GM18858 (cell line): ENCODE data around the gene FKBP1B.
"Not testable (repeated sequence)": the region's sequence is repeated elsewhere in the genome, so short reads cannot be mapped to it uniquely, and the experiment has no call there.

Experiments
- ATAC-seq: cut with Tn5 transposase; IDR thresholded peaks from one replicate; pipeline ENCODE4 v1.9.1; 2021; ENCODE audit not compliant: unreplicated experiment

The FKBP1B gene

DNA sequence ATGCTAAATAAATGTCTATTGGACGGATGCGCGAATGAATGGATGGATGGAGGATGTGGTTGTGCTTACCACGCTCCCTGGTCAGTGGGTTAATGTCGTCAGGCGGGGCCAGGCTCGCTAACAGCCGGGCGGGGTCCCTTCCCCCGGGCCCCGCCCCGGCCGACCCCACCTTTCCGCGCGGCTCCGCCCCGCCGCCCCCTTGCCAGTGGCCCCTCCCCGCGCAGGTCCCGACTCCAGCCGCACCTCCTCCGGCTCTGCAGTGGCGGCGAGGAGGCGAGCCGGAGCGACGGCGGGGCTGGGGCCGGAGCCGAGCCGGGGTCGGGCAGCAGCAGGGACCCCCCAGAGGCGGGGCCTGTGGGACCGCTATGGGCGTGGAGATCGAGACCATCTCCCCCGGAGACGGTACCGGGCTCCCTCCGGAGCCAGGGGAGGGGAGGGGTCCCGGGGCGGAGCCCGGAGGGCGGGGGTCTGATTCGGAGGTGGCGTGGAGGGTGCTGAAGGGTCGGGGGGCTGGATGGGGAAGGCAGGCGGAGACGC is at the start of gene FKBP1B:
FKBP1B (plus strand) TSS at position 257 of the 537 bp plus-strand sequence; CDS start at position 366, 109 bp downstream.
- no peak for ATAC-seq

DNA sequence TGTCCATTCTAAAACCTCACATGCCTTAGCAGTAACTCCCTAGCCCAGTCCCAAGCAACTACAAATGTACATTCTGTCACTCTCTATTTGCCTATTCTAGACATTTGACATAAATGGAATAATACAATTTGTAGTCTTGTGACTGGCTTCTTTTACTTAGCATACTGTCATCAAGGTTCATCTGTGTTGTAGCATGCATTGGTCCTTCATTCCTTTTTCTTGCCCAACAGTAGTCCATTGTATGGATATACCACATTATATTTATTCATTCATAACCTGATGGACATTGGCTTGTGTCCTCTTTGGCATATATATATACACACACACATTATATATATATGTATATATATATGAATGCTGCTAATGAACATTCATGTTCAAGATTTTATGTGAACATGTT is 41.8 kb upstream of the FKBP1B start:
- ATAC-seq, result no peak

DNA sequence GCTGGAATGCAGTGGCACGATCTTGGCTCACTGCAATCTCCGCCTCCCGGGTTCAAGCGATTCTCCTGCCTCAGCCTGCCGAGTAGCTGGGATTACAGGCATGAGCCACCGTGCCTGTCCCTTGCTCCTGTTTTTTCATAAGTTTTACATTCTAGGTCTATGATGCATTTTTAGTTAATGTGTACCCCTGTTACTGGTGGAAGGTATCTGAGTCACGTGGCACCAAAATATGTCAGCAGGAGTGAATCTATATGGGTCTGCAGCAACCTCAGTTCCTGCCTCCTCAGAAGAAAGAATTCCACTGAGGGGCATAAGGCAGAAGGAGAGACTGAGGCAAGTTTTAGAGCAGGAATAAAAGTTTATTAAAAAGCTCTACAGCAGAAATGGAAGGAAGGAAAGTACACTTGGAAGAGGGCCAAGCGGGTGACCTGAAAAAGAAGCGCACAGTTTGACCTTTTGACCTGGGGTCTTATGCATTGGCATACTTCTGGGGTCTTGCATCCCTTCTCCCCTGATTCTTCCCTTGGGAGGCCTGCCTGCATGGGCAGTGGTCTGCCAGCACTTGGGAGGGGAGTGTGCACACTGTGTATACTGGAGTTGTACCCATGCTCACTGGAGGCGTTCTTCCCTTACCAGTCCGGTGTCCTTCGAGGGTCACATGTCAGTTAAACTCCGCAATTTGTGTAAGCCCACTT is 40.7 kb upstream of the FKBP1B start:
- ATAC-seq, result no peak

DNA sequence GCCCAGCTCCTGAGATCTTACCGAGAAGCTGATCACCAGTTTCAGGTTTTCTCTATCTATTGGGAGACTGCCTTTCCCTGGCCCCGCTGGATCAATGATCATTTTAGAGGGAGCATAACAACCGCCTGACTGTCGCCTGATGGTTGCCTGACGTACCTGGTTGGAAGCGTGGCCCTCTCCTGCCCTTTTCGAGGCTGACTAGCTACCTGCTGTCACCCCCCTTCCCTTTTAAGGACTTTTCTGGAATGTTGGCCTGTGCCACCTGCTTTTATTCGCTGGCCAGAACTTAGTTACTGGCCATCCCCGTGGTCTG is 40.2 kb upstream of the FKBP1B start:
- no peak for ATAC-seq

DNA sequence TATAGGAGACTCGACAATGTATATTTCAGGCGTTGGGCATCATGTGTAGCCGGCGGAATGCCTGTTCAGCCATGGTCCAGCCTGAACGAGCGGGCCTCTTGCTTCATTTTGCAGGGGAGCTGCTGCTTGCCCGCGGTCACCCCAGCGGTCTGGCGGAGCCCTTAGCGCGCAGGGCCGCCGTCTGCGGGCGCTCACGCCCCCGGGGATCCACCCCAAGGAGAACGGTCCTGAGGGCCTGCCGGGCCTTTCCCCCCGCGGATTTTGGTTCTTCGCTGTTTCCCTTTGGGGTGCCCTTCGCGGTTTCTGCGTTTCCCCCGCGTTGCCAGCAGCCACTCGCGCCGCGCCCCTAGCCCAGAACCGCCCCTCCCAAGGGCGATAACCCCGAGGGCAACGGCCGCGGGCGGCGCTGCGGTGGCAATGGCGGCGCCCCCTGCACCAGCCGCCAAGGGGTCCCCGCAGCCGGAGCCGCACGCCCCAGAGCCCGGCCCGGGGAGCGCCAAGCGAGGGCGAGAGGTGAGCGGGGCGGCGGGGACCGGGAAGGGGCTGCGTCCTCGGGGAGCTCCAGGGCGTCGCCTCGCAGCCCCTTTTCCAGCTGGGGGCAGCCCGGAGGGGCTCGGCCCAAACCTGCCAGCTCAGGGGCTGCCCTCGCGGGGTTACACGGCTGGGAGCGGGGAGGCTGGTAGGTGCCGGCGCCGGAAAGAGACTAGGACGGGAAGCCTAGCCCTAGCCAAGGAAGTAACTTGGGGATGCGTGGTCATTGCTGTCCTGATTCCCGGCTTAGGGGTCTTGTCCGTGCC is 39.7 kb upstream of the FKBP1B start, which contains the start of gene MFSD2B:
MFSD2B (plus strand) TSS at position 406 of the 797 bp plus-strand sequence; CDS start at position 418, 12 bp downstream.
- ATAC-seq, result no peak

DNA sequence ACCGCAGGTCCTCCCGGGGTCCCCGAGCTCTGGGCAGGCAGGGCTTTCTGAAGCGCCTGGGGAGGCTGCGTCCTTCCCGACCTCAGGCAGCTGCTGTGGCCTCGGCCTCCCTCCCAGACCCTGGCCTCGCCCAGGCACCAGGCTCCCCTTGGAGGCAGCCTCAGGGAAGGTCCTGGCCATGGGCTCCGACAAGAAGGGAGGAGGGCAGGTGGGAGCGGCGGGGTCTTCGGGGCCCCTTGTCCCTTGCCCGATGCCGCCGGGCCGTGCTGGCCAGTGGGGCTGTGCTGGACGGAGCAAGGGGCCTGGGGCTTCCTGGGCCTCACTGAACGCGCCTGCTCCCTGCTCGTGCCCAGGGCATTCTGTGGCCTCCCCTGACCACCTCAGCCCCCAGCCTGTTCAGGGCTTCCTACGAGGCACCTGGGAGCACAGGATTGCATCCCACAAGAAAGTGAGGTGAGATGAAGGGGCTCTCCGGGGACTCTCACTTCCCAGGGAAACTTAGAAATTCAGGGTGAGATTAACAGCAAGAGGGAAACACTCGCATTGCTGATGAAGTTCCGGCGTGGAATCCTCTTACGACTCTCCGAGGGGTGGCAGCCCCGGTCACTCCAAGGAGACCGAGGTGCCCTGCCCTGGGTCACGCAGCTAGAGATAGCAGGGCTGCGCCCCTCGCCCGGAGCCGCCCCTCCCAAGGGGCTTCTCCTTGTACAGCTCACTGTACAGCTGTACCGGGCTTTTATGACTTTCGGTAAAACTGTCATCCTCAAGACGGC is 38.9 kb upstream of the FKBP1B start:
- no peak for ATAC-seq

DNA sequence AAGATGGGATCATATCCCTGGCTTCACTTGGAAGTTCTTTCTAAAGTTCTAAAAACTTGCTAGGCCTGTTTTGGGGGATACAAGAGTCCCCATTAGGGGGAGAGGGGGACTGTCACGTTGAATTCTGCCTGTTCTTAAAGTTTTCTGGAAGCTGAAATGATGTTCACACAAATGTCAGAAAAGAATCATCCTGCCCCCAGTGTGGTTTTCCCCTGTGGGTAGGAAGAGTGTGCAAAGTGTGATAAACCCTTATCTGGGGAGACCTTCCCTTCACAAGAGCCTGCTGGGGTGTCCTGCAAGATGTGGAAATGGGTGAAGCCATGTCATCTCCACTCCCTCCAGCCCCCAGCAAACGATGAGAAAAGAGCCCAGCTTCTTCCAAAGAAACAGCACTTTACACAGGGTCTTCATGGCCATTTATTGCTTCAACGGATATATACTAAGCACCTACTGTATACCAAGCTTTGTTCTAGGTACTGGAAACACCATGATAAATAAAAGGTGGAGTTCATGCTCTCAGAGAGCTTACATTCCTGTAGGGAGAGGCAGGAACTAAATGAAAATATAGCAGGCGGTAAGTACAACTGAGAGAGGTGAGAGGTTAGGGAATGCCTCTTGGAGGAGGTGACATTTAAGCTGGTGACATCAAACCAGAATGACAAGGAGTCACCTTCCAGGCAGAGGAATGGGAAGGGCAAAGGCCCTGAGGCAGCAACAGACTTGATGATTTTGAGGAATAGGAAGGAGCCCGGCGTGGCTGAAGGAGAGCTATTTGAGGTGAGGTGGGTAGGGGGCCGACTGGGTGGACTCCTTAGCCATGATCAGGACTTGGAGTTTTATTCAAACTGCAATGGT is 38.1 kb upstream of the FKBP1B start:
- no peak for ATAC-seq

DNA sequence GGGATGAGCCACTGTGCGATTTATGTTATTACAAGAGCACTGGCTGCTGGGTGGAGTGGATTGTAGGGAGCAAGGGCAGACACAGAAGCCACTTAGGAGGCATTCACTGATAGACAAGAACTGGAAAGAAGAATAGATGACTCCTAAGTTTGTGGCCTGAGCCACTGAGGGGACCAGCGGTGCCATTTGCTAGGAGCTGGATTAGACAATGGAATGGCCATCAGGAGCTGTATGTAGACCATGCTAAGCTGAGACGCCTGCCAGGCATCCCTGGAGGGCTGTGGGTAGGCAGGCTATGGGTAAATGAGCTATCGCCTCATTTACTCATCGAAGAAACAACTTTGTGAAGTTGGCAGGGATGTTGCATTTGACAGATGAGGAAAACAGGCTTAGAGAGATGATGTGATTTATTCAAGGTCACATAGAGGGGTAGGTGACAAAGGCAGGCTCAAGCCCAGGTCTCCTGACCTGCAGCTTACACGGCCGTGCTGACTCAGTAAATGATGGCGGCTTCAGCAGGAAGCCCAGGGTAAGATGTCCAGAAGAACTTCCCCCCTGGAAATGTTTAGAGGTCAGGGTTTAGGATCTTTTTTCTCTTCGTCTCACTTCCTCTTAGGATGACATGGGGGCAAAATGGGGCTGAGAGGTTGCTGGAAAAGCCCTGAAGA is 36.9 kb upstream of the FKBP1B start:
- no peak for ATAC-seq

DNA sequence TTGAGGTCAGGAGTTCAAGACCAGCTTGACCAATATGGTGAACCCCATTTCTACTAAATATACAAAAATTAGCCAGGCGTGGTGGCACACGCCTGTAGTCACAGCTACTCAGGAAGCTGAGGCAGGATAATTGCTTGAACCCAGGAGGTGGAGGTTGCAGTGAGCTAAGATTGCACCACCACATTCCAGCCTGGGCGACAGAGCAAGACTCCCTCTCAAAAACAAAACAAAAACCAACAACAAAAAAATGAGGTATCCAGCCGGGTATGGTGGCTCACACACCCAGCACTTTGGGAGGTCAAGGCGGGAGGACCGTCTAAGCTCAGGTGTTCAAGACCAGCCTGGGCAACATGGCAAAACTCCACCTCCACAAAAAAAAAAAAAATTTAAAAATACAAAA is 34.6 kb upstream of the FKBP1B start:
- not testable (repeated sequence) for ATAC-seq

DNA sequence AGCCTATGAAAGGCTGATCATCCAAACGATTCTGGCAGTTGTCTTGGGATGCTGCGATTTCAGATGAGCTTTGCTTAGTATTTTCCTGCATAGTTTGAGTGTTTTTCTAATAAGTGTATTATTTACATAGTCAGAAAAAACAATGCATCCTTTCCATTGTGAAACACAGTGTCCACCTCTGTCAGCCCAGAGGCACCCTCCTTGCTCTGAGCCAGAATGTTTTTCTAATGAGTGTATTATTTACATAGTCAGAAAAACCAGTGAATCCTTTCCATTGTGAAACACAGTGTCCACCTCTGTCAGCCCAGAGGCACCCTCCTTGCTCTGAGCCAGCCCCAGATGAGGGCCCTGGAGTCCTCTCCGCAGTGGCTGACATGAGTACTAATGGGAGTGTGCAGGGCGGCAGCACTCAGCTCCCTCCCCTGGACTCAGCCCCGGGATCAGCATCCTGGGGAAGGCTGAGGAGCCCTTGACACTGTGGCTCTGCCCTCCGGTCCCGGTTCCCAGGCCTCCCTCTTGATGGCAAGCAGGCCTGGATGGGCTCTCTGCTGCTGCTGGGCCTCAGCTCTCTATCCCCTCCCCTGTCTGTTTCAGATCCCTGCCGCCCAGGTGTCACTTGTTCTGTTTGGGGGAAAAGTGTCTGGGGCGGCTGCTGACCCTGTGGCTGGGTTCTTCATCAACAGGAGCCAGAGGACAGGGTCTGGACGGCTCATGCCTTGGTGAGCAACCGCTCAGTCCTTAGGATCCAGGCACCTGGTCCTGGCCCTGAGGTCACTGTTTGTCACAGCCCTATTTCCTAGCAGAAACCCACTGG is 33.8 kb upstream of the FKBP1B start:
- ATAC-seq, result no peak

DNA sequence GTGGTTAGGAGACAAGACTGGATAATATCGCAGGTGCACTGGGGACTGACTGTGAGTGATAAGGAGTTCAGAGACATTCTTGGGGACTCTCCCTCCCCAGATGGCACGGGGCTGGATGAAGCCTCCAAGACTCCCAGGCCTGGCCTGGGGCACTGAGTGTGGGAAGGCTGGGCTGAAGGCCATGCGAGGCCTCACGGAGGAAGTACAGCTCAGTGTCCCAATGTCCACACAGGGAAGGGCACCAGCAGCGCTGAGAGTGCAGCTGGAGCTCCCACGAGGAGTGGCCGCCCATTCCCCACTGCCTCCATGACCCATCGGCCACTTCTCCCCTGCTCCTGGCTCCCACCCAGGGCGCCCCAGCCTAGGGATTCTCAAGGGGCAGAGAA is 33.2 kb upstream of the FKBP1B start:
- ATAC-seq, result no peak

DNA sequence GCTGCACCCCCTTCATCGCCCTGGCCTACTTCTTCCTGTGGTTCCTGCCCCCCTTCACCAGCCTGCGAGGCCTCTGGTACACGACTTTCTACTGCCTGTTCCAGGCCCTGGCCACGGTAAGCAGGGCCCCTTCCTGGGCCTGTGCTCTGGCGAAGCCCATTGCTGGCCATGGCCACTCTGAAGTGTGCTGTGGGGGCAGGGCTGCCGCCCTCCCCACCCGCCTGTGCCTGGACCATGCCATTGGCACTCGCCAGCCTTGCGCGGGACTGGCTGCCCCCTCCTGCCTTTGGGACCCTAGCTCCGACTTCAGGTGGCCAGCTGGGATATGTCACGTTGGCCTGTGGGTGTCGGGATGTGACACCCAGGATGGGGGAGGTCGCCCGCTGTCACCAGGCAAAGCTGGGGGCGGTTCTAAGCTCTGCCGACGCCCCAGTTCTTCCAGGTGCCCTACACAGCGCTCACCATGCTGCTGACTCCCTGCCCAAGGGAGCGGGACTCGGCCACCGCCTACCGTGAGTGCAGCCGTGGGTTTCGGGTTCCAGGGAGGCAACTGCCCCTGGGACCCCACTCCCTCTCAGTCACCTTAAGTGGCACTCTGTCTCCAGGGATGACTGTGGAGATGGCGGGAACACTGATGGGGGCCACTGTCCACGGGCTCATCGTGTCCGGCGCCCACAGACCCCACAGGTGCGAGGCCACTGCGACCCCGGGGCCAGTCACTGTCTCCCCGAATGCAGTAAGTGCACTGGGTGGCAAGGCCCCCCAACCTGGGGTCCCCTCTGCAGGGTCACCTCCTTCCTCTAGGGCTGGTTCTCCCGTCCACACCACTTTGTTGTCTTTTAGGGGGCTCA is 32.5 kb upstream of the FKBP1B start:
- ATAC-seq, result no peak

DNA sequence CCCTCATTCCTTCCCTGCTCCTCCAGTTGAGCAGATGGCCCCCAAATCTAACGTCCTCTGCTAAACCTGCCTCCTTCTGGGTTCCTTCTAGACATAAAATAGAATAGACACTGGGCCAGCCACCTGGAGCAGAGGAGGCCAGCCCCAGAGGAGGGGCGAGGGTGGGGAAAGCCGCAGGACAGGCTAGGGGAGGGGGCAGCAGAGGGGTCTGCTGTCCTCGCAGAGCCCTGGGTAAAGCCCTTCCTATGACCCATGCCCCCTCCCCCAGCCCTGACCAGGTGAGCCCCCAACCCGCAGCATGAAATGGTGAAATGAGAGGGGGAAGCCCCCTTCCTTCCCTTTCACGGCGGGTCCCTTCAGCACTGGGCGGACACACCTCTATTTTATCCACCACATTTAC is 31.8 kb upstream of the FKBP1B start:
- ATAC-seq, result no peak

DNA sequence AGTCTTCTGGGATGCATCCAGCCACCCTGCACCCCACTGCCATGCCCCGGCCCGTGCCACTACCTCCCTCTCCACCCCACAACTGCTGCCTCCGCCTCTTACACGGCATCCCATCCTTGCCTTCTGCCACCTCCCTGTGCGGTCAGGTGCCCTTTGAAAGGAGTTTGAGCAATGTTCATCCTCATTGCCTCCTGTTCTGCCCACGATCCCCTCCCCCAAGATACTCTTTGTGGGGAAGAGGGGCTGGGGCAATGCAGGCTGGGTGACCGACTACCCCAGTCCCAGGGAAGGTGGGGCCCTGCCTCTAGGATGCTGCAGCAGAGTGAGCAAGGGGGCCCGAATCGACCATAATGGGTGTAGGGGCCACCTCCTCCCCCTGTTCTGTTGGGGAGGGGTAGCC is 31.3 kb upstream of the FKBP1B start:
- ATAC-seq, result no peak

DNA sequence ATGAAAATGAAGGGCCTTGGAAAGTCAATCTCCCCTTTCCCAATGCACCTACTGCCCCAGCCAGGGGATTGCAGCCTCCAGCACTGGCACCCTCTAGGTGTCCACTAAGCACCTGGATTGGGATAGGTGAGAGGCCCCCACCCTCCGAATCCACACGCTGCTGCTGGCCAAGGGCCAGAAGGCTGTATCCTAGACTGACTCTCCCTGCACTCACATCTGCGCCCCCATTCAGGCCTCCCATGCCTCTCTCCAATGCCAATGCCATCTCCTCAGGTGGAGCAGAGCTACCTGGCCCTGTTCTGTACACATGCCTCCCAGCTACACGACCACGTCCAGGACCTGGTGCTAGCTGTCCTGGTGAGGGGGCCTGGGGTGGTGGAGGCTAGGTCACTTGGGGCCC is 29.8 kb upstream of the FKBP1B start:
- no peak for ATAC-seq

DNA sequence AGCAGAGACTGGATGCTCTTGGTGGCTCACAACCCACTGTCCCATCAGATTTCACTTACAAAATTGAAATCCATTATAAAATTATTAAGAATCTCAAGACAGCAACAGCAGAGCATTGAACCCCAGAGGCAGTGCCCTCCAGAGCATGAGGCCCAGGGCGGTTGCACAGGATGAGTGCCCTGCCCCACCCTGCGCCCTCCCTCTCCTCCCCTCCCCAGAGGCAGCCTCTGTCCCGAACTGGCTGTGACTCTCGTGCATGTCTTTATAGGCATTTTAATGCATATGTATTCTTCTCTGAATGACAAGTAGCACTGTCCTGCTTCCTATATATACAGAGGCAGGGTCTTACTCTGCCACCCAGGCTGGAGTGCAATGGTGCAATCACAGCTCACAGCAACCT is 29.3 kb upstream of the FKBP1B start:
- no peak for ATAC-seq

DNA sequence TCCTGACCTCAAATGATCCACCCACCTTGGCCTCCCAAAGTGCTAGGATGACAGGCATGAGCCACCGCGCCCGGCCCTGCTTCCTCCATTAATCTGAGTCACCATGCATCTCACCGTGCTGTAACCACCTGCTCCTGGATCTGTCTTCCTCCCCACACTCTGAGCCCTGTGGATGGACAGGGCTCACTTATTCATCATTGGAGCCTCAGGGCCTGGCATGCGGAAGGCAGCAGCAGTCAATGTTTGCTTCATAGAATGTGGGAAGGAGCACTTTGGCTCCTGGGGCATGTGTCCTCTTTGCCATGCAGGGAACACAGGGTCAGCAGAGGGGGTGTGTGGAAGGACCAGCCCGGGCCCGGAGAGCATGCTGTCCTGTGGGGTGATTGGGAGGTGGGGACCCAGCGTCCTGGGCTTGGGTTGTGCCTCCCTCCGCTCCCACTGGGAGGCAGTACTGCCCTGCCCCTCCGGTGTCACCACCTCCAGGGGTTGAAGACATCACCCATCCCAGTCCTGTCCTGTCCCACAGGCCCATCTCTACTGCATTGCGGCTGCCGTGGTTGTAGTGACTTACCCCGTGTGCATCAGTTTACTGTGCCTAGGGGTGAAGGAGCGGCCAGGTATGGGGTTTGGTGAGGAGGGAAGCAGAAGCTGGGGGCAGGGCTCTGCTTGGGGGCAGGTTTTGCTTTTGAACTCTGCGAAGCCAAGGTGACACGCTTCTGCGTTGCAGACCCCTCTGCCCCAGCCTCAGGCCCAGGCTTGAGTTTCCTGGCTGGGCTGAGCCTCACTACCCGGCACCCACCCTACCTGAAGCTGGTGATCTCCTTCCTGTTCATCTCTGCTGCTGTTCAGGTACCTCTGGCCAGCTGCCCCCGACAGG is 28.2 kb upstream of the FKBP1B start:
- ATAC-seq, result no peak
